Osteocyte (in vitro differentiated cells): ENCODE data around the gene PRG3. TPM values are rescaled to one million over a fixed set of nuclear protein-coding genes. Genes with fewer than 3 reads are reported as not detected.

Experiments used
- DNase-seq: peaks from one replicate; pipeline ENCODE4 v3.0.0; 2021; ENCODE audit warnings: mixed read lengths; ENCODE audit not compliant: unreplicated experiment; ENCODE audit errors: extremely low spot score
- H3K27ac Mint-ChIP-seq: one replicate; pipeline ENCODE4 v1.8.0; 2021; ENCODE audit warnings: mild to moderate bottlenecking, mixed read lengths; ENCODE audit not compliant: unreplicated experiment
- H3K27me3 Mint-ChIP-seq: one replicate; pipeline ENCODE4 v1.8.0; 2021; ENCODE audit warnings: mixed read lengths; ENCODE audit not compliant: unreplicated experiment
- H3K36me3 Mint-ChIP-seq: one replicate; pipeline ENCODE4 v1.8.0; 2021; ENCODE audit warnings: mixed read lengths; ENCODE audit not compliant: unreplicated experiment
- H3K4me1 Mint-ChIP-seq: one replicate; pipeline ENCODE4 v1.8.0; 2021; ENCODE audit warnings: mixed read lengths; ENCODE audit not compliant: unreplicated experiment
- H3K4me3 Mint-ChIP-seq: one replicate; pipeline ENCODE4 v1.8.0; 2021; ENCODE audit warnings: mild to moderate bottlenecking, moderate library complexity, mixed read lengths; ENCODE audit not compliant: unreplicated experiment
- H3K9me3 Mint-ChIP-seq: one replicate; pipeline ENCODE4 v1.8.0; 2021; ENCODE audit warnings: mixed read lengths; ENCODE audit not compliant: unreplicated experiment
- CTCF ChIP-seq: fragments of 200-600 bp; sonication (generic); IDR thresholded peaks from 2 replicates; pipeline ENCODE4 v1.5.0; 2021; ENCODE audit warnings: antibody characterized with exemption, mild to moderate bottlenecking, moderate library complexity
- total RNA-seq: library from RNA; stranded (reverse); gene quantifications from 2 replicates; pipeline ENCODE4 v1.2.1, GENCODE V29; 2021

PRG3 gene
- total RNA-seq, 1 donor from 2014 or later, result not detected

DNA sequence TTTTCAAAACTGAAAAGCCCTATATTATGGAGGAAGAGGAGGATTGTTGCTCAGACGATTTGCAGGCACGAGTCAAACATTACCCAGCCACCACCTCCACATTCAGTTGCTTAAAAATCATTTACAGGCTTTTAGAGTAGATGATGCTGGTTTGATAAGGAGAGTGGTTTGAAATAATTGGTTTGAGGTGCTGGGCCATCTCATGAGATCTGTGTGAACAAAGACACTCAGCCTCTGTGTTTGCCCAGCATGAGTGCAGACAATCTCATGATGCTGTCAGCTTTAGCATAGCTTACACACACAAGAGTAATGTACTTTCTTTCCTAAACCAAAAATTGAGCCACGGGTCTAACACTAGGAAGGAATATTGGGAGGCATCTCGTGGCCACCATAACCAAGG lies 41.7 kb upstream of the PRG3 start:
- Mint-ChIP-seq H3K4me3 (no peak overlapping the region), H3K27ac (no peak overlapping the region), H3K27me3 (no peaks in the 10 kb centered on the region), H3K36me3 (peaks cover 2% of the 10 kb centered on the region), H3K9me3 (no peaks in the 10 kb centered on the region), H3K4me1 (peaks cover 32% of the 10 kb centered on the region)
- DNase-seq, result no peak
- no peak for TF ChIP-seq CTCF

DNA sequence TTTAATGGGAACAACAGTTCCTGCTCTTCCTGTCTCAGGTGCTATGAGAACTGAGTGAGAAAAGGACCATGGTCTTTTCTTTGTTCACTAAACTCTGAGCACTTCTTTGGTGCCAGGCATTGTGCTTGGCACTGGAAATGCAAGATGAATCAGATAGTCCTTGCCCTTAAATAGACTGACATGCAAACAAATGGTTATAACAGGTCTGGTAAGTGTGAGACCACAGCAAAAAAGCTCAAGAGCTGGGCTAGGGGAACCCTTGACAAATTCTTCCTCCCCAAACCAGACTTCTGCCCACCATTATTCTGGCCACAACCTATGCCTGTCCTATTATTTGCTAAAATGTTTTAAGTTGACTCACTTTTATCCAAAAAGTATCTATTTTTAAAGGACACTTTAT lies 40.9 kb upstream of the PRG3 start:
- Mint-ChIP-seq H3K27me3 (no peaks in the 10 kb centered on the region), H3K9me3 (no peaks in the 10 kb centered on the region), H3K27ac (no peak overlapping the region), H3K4me1 (peaks cover 25% of the 10 kb centered on the region), H3K36me3 (peaks cover 5% of the 10 kb centered on the region), H3K4me3 (no peak overlapping the region)
- DNase-seq, result no peak
- TF ChIP-seq CTCF, result no peak

DNA sequence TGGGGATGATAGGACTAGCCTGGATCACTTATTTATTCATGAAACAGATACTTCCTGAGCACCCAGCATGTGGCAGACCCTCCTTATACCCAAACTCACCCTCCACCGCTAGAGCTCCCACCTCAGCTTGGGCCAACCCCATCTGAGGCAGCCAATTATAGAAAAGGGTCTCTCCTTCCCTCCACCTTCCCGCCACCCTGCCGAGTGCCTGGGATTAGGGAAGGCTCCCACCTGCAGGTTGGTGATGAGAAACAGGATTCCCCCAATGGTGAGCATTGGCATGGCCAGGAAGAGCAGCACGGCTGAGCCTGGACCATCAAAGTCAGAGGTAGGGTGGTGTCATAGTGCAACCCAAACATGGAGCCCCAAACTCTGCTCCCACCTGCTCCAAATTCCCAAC lies 40.1 kb upstream of the PRG3 start:
- TF ChIP-seq CTCF, result no peak
- Mint-ChIP-seq H3K4me3 (no peak overlapping the region), H3K4me1 (peaks cover 18% of the 10 kb centered on the region), H3K36me3 (peaks cover 7% of the 10 kb centered on the region), H3K9me3 (no peaks in the 10 kb centered on the region), H3K27me3 (no peaks in the 10 kb centered on the region), H3K27ac (no peak overlapping the region)
- DNase-seq, result no peak

DNA sequence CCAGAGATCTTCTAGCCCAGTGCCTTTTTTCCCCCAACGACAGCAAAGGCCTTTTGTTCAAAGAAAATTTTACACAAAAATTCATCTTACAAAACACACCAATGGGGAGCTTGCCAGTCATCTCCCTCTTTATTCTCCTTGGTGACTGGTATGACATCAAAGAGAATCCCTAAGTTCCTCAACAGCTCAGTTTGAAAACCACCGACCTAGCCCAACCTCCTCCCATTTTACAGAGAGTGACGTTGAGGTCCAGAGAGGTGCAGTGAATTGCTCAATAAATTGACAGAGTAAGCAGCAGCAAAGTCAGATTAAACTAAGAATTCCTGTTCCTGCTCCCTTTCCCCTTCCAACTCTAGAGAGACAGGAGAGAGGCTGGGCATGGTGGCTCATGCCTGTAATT lies 38.2 kb upstream of the PRG3 start:
- no peak for TF ChIP-seq CTCF
- Mint-ChIP-seq H3K9me3 (no peaks in the 10 kb centered on the region), H3K36me3 (peaks cover 10% of the 10 kb centered on the region), H3K27ac (no peak overlapping the region), H3K4me3 (no peak overlapping the region), H3K27me3 (no peaks in the 10 kb centered on the region), H3K4me1 (no peaks in the 10 kb centered on the region)
- DNase-seq, result no peak

GRCh38 chr11:57418131-57418530 lies 37.2 kb upstream of the PRG3 start:
- Mint-ChIP-seq H3K4me3 (no peak overlapping the region), H3K27ac (no peak overlapping the region), H3K9me3 (no peaks in the 10 kb centered on the region), H3K27me3 (no peaks in the 10 kb centered on the region), H3K4me1 (no peaks in the 10 kb centered on the region), H3K36me3 (peaks cover 18% of the 10 kb centered on the region)
- TF ChIP-seq CTCF, result no peak
- DNase-seq, result no peak
